Ishikawa (cell line): Measurements from ENCODE around the gene STOM.

ENCODE experiments used
- CREB1 ChIP-seq: IDR thresholded peaks from 2 replicates; pipeline ENCODE4 v1.6.1; 2012; ENCODE audit warnings: low read depth
- FOXM1 ChIP-seq: IDR thresholded peaks from 2 replicates; pipeline ENCODE4 v1.6.1; 2012; ENCODE audit warnings: low read depth, borderline replicate concordance
- MAX ChIP-seq: IDR thresholded peaks from 2 replicates; pipeline ENCODE4 v1.6.1; 2012
- RAD21 ChIP-seq: IDR thresholded peaks from 2 replicates; pipeline ENCODE4 v1.6.1; 2012; ENCODE audit warnings: low read depth
- TAF1 ChIP-seq: IDR thresholded peaks from 2 replicates; pipeline ENCODE4 v1.6.1; 2012; ENCODE audit warnings: low read depth, mild to moderate bottlenecking
- TCF12 ChIP-seq: IDR thresholded peaks from 2 replicates; pipeline ENCODE4 v1.6.1; 2012; ENCODE audit warnings: low read depth
- ZBTB7A ChIP-seq: IDR thresholded peaks from 2 replicates; pipeline ENCODE4 v1.6.1; 2012; ENCODE audit warnings: low read depth

- TF ChIP-seq ZBTB7A (no peak), RAD21 (no peak), CREB1 (no peak), MAX (no peak), FOXM1 (no peak), TCF12 (no peak), TAF1 (no peak)
These were observed 16.6 kb upstream of the STOM start for GRCh38 chr9:121386442-121387175.
